RCC 7860 (cell line): ENCODE data around the gene ANKRD27.
A peak's percentile ranks its signal among the peaks of the same experiment; 100 is the strongest.

ENCODE experiments used
- DNase-seq: peaks from one replicate; pipeline ENCODE4 v3.0.0-alpha.2; 2015; ENCODE audit warnings: low spot score
- FAIRE-seq: peaks from 2 replicates; lab custom pipeline; 2012; peaks lifted over from hg19 to GRCh38; lab: Jason Lieb, UNC

ANKRD27 gene

GRCh38 chr19:32691291-32691951 is 16.4 kb upstream of the ANKRD27 start, which contains the start of gene NUDT19:
NUDT19 (plus strand) TSS chr19:32691821; CDS start chr19:32691961, 140 bp downstream.
- peak; percentile 75 for DNase-seq
- no peak for FAIRE-seq

GRCh38 chr19:32688311-32688710 is 13.3 kb upstream of the ANKRD27 start:
- FAIRE-seq = no peak
- DNase-seq = no peak

GRCh38 chr19:32687681-32688080 is 12.7 kb upstream of the ANKRD27 start:
- no peak for DNase-seq
- no peak for FAIRE-seq

- DNase-seq (no peak), FAIRE-seq (no peak)
Measured at GRCh38 chr19:32686847-32687475, 12.0 kb upstream of the ANKRD27 start.

GRCh38 chr19:32682317-32682716 is 7.3 kb upstream of the ANKRD27 start:
- DNase-seq = no peak
- no peak for FAIRE-seq

GRCh38 chr19:32680986-32681385 is 6.0 kb upstream of the ANKRD27 start:
- FAIRE-seq (no peak), DNase-seq (no peak)

GRCh38 chr19:32677657-32678056 is 2.7 kb upstream of the ANKRD27 start:
- FAIRE-seq = no peak
- DNase-seq = no peak

- no peak for FAIRE-seq
Measured at GRCh38 chr19:32676895-32677359, 1.9 kb upstream of the ANKRD27 start.

GRCh38 chr19:32676186-32676894 is 1.4 kb upstream of the ANKRD27 start:
- DNase-seq = no peak
- no peak for FAIRE-seq

More at GRCh38 chr19:32676895-32677359, 1.9 kb upstream of the ANKRD27 start:
- no peak for DNase-seq

- DNase-seq (peak; percentile 29), FAIRE-seq (no peak)
Measured at GRCh38 chr19:32675720-32676185, 773 bp upstream of the ANKRD27 start, which contains the start of gene RGS9BP. RGS9BP (plus strand) TSS chr19:32675848; CDS start chr19:32676264, 416 bp downstream.

GRCh38 chr19:32674153-32674930 is 638 bp downstream of the ANKRD27 start:
- FAIRE-seq (no peak), DNase-seq (no peak)

GRCh38 chr19:32673573-32673972 is 1.4 kb downstream of the ANKRD27 start:
- DNase-seq = no peak
- no peak for FAIRE-seq

- FAIRE-seq (no peak), DNase-seq (no peak)
Measured at GRCh38 chr19:32672841-32673240, 2.1 kb downstream of the ANKRD27 start.

GRCh38 chr19:32671883-32672593 is 2.9 kb downstream of the ANKRD27 start:
- DNase-seq = no peak
- FAIRE-seq = no peak

GRCh38 chr19:32669310-32669709 is 5.7 kb downstream of the ANKRD27 start:
- DNase-seq (no peak), FAIRE-seq (no peak)

GRCh38 chr19:32666084-32666483 is 8.9 kb downstream of the ANKRD27 start:
- FAIRE-seq (no peak), DNase-seq (no peak)

- FAIRE-seq = no peak
- DNase-seq = no peak
Measured at GRCh38 chr19:32662186-32662585, 12.8 kb downstream of the ANKRD27 start.

- FAIRE-seq (no peak), DNase-seq (no peak)
Measured at GRCh38 chr19:32661318-32661717, 13.7 kb downstream of the ANKRD27 start.

- no peak for FAIRE-seq
- DNase-seq = no peak
Measured at GRCh38 chr19:32658527-32658926, 16.5 kb downstream of the ANKRD27 start.

GRCh38 chr19:32658075-32658474 is 16.9 kb downstream of the ANKRD27 start:
- FAIRE-seq (no peak), DNase-seq (no peak)
